Tibial nerve (tissue), 4 donors: ENCODE data around the gene PAX8. TPM values are rescaled to one million over a fixed set of nuclear protein-coding genes. Genes with fewer than 3 reads are reported as not detected.
"Not testable (repeated sequence)": the region's sequence is repeated elsewhere in the genome, so short reads cannot be mapped to it uniquely, and the experiment has no call there.

Source experiments
- DNase-seq, 2 donors: peaks; one replicate each; pipeline ENCODE4 v3.0.0-alpha.2; 2019; ENCODE audit warnings: low spot score in 2 of 2
- H3K27ac ChIP-seq, 4 donors: fragments of 200-600 bp; sonication (generic) in 3 of 4; one replicate each; pipeline ENCODE4 v1.5.1; 2017 to 2019; ENCODE audit warnings: mild to moderate bottlenecking in 1 of 4
- H3K27me3 ChIP-seq, 2 donors: fragments of 200-600 bp; sonication (generic) in 1 of 2; one replicate each; pipeline versions ENCODE4 v1.5.1 to v1.6.0; 2017 to 2019
- H3K36me3 ChIP-seq, 3 donors: fragments of 200-600 bp; sonication (generic); one replicate each; pipeline ENCODE4 v1.5.1; 2018 to 2019
- H3K4me1 ChIP-seq, 4 donors: fragments of 200-600 bp; sonication (generic) in 3 of 4; one replicate each; pipeline ENCODE4 v1.5.1; 2017 to 2019
- H3K4me3 ChIP-seq, 4 donors: fragments of 200-600 bp; sonication (generic) in 3 of 4; one replicate each; pipeline ENCODE4 v1.5.1; 2017 to 2019; ENCODE audit warnings: mild to moderate bottlenecking in 1 of 4, moderate library complexity in 1 of 4
- H3K9me3 ChIP-seq, 4 donors: fragments of 200-600 bp; sonication (generic) in 3 of 4; one replicate each; pipeline ENCODE4 v1.5.1; 2017 to 2019
- EP300 ChIP-seq, 2 donors: sonication (generic); formaldehyde crosslinking; IDR thresholded peaks; one replicate each; pipeline ENCODE4 v1.6.1; 2017; ENCODE audit warnings: antibody characterized with exemption in 2 of 2, mild to moderate bottlenecking in 1 of 2
- POLR2A ChIP-seq, 2 donors: fragments of 450-650 bp; IDR thresholded peaks; one replicate each; pipeline ENCODE4 v1.6.1; 2017; ENCODE audit warnings: antibody characterized with exemption in 2 of 2, mild to moderate bottlenecking in 2 of 2, moderate library complexity in 2 of 2
- WGBS, 2 donors: methylation state at CpG; one replicate each; pipeline ENCODE4 v1.1.5; 2018; 5-methylcytosine and 5-hydroxymethylcytosine counted together
- total RNA-seq, 4 donors: library from RNA; depleted of rRNA; stranded (reverse); fragments of >200 nt; gene quantifications; one replicate each; pipeline ENCODE4 v1.1.0, GENCODE V29; 2016
- TF ChIP-seq, protein P1 (sequence below), 5 experiments: fragments of 200-600 bp in 3 of 5; fragments of 450-650 bp in 2 of 5; sonication (generic) in 3 of 5; IDR thresholded peaks; one replicate each; pipeline ENCODE4 v1.5.1; 2016 to 2019; ENCODE audit warnings: antibody characterized with exemption in 5 of 5, mild to moderate bottlenecking in 3 of 5, moderate library complexity in 2 of 5

PAX8 gene
- 10 to 100 TPM in 1 of 4 donors, 1 to 10 TPM in 3; 2.2 to 11.4 (median 5.2) TPM for total RNA-seq

DNA sequence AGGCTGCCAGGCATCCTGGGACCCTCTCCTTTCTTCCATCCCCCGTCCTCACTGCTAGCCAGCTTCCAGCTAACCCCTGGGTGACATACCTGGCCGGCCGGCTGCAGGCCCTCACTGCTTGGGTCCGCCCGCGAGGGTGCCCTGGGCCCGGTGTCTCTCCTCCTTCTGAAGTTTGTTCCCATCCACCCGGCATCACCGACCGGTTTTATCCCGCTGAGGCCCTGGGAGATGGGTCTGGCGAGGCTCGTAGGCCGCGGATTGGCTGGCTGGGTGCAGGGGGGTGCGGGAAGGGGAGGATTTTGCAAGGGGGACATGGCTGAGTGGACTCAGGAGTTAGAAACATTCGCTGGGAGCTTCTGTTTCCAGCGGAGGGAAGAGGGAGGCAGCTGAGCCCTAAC is at the start of gene PAX8:
PAX8 (minus strand) TSS at position 180 of the 398 bp plus-strand sequence. CDS start 527 bp downstream, outside the sequence.
- H3K36me3 ChIP-seq: no peaks in the 10 kb centered on the region
- peaks cover 0 to 45% (median 17%) of the 10 kb centered on the region in 4 donors for H3K4me1 ChIP-seq
- H3K4me3 ChIP-seq: peak within 1 kb of the TSS in 1 of 4 donors; percentile 14
- DNase-seq: no peak
- H3K9me3 ChIP-seq: no peaks in the 10 kb centered on the region
- no peak for TF ChIP-seq EP300 (IDR thresholded peaks at IDR 0.05)
- TF ChIP-seq POLR2A (IDR thresholded peaks at IDR 0.05): no peak
- TF ChIP-seq, protein P1, sequence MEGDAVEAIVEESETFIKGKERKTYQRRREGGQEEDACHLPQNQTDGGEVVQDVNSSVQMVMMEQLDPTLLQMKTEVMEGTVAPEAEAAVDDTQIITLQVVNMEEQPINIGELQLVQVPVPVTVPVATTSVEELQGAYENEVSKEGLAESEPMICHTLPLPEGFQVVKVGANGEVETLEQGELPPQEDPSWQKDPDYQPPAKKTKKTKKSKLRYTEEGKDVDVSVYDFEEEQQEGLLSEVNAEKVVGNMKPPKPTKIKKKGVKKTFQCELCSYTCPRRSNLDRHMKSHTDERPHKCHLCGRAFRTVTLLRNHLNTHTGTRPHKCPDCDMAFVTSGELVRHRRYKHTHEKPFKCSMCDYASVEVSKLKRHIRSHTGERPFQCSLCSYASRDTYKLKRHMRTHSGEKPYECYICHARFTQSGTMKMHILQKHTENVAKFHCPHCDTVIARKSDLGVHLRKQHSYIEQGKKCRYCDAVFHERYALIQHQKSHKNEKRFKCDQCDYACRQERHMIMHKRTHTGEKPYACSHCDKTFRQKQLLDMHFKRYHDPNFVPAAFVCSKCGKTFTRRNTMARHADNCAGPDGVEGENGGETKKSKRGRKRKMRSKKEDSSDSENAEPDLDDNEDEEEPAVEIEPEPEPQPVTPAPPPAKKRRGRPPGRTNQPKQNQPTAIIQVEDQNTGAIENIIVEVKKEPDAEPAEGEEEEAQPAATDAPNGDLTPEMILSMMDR (IDR thresholded peaks at IDR 0.05): no peak
- no peak within 1 kb of the TSS for H3K27ac ChIP-seq
- H3K27me3 ChIP-seq: peaks cover 7 to 55% of the 10 kb centered on the region in 2 donors
- WGBS, 2 donors: 66 to 69% methylated on average over 18 of the region's 18 CpGs

- Histone ChIP-seq H3K4me1 (peaks cover 0 to 11% (median 3%) of the 10 kb centered on the region in 4 donors), H3K27ac (no peak overlapping the region), H3K36me3 (no peaks in the 10 kb centered on the region), H3K9me3 (no peaks in the 10 kb centered on the region), H3K27me3 (no peaks in the 10 kb centered on the region), H3K4me3 (no peak overlapping the region)
- TF ChIP-seq, protein P1 (IDR thresholded peaks at IDR 0.05): no peak
- no peak for TF ChIP-seq EP300 (IDR thresholded peaks at IDR 0.05)
- no peak for TF ChIP-seq POLR2A (IDR thresholded peaks at IDR 0.05)
- no peak for DNase-seq
- 83 to 85% methylated on average over 3 of the region's 3 CpGs for WGBS, 2 donors
Measured at GRCh38 chr2:113328043-113328442, 49.3 kb upstream of the PAX8 start.

- peak overlapping the region in 1 of 4 donors; percentile 63 for H3K27ac ChIP-seq
- not testable (repeated sequence) for H3K36me3 ChIP-seq
- 7 to 11% methylated on average over 13 to 14 of the region's 14 CpGs for WGBS, 2 donors
Measured at GRCh38 chr2:113325161-113325731, 46.5 kb upstream of the PAX8 start.

GRCh38 chr2:113324684-113325160 is 46.0 kb upstream of the PAX8 start:
- peaks cover 0 to 11% (median 3%) of the 10 kb centered on the region in 4 donors for H3K4me1 ChIP-seq
- peak in 1 of 2 donors; percentile 8 for DNase-seq
- H3K27ac ChIP-seq: peak overlapping the region in 1 of 4 donors; percentile 63
- 1% methylated on average over 27 of the region's 27 CpGs for WGBS, 2 donors
- H3K36me3 ChIP-seq: no peaks in the 10 kb centered on the region
- H3K27me3 ChIP-seq: no peaks in the 10 kb centered on the region
- no peaks in the 10 kb centered on the region for H3K9me3 ChIP-seq
- H3K4me3 ChIP-seq: peak overlapping the region; percentile 13 to 55 (median 40)
- TF ChIP-seq, protein P1 (IDR thresholded peaks at IDR 0.05): no peak
- TF ChIP-seq POLR2A (IDR thresholded peaks at IDR 0.05): no peak
- no peak for TF ChIP-seq EP300 (IDR thresholded peaks at IDR 0.05)

More at GRCh38 chr2:113325161-113325731, 46.5 kb upstream of the PAX8 start:
- Histone ChIP-seq H3K4me3 (peak overlapping the region; percentile 13 to 55 (median 40)), H3K4me1 (peaks cover 0 to 11% (median 3%) of the 10 kb centered on the region in 4 donors)
- not testable (repeated sequence) for H3K9me3 ChIP-seq, H3K27me3 ChIP-seq, DNase-seq

- 47 to 67% methylated on average over 5 of the region's 5 CpGs for WGBS, 2 donors
- H3K36me3 ChIP-seq, DNase-seq, H3K4me3 ChIP-seq, H3K9me3 ChIP-seq, H3K27me3 ChIP-seq, H3K27ac ChIP-seq: not testable (repeated sequence)
- H3K4me1 ChIP-seq: peaks cover 0 to 11% (median 3%) of the 10 kb centered on the region in 4 donors
Measured at GRCh38 chr2:113323129-113323528, 44.4 kb upstream of the PAX8 start.

- H3K27me3 ChIP-seq, H3K9me3 ChIP-seq, H3K4me1 ChIP-seq, H3K27ac ChIP-seq, H3K4me3 ChIP-seq, DNase-seq, H3K36me3 ChIP-seq: not testable (repeated sequence)
- 67 to 69% methylated on average over 7 of the region's 7 CpGs for WGBS, 2 donors
Measured at GRCh38 chr2:113320106-113320505, 41.4 kb upstream of the PAX8 start.

- H3K27me3 ChIP-seq, H3K9me3 ChIP-seq, H3K4me3 ChIP-seq, H3K27ac ChIP-seq, DNase-seq, H3K4me1 ChIP-seq, H3K36me3 ChIP-seq: not testable (repeated sequence)
- 62 to 71% methylated on average over 3 of the region's 3 CpGs for WGBS, 2 donors
Measured at GRCh38 chr2:113318941-113319340, 40.2 kb upstream of the PAX8 start.
